Measurements from ENCODE around the gene P4HTM.

P4HTM gene

GRCh38 chr3:49020330-49021212, 30.5 kb downstream of the P4HTM start:
- Mint-ChIP-seq H3K36me3 (peaks cover 13% of the 10 kb centered on the region), H3K4me3 (peak overlapping the region; percentile 99), H3K27ac (peak overlapping the region; percentile 98), H3K27me3 (no peaks in the 10 kb centered on the region), H3K9me3 (no peaks in the 10 kb centered on the region), H3K4me1 (peaks cover 23% of the 10 kb centered on the region)
- ATAC-seq (ENCODE audit: low read depth), result no peak
- DNase-seq (ENCODE audit: low spot score in 2 of 2), result peak in 1 of 2 donors; percentile 51

GRCh38 chr3:49021213-49021812, 31.3 kb downstream of the P4HTM start:
- Mint-ChIP-seq H3K27ac (peak overlapping the region; percentile 98), H3K27me3 (no peaks in the 10 kb centered on the region), H3K4me3 (peak overlapping the region; percentile 99), H3K9me3 (no peaks in the 10 kb centered on the region), H3K4me1 (peaks cover 29% of the 10 kb centered on the region), H3K36me3 (peaks cover 15% of the 10 kb centered on the region)
- ATAC-seq (ENCODE audit: low read depth), result peak; percentile 69
- peak; percentile 97 to 98 for DNase-seq (ENCODE audit: low spot score in 2 of 2)

- peaks cover 30% of the 10 kb centered on the region for H3K4me1 Mint-ChIP-seq
Observed at GRCh38 chr3:49021813-49022687, 32.0 kb downstream of the P4HTM start, which contains the start of gene NDUFAF3. Gene NDUFAF3 (plus strand): TSS chr3:49022121. CDS start chr3:49022145, 24 bp downstream.

GRCh38 chr3:49022688-49023171, 32.7 kb downstream of the P4HTM start:
- DNase-seq (ENCODE audit: low spot score in 2 of 2), result no peak

More at GRCh38 chr3:49021813-49022687, 32.0 kb downstream of the P4HTM start, which contains the start of gene NDUFAF3:
- peak; percentile 71 for ATAC-seq (ENCODE audit: low read depth)
- Mint-ChIP-seq H3K27ac (peak within 1 kb of the TSS; percentile 98), H3K36me3 (peaks cover 18% of the 10 kb centered on the region), H3K27me3 (no peaks in the 10 kb centered on the region), H3K4me3 (peak within 1 kb of the TSS; percentile 99), H3K9me3 (no peaks in the 10 kb centered on the region)
- DNase-seq (ENCODE audit: low spot score in 2 of 2), result peak in 1 of 2 donors; percentile 97

GRCh38 chr3:49023775-49024174, 33.7 kb downstream of the P4HTM start:
- Mint-ChIP-seq H3K36me3 (peaks cover 18% of the 10 kb centered on the region), H3K4me1 (peaks cover 34% of the 10 kb centered on the region), H3K27ac (no peak overlapping the region), H3K9me3 (no peaks in the 10 kb centered on the region), H3K4me3 (peak overlapping the region; percentile 50), H3K27me3 (no peaks in the 10 kb centered on the region)
- DNase-seq (ENCODE audit: low spot score in 2 of 2) (no peak), ATAC-seq (ENCODE audit: low read depth) (no peak)

More at GRCh38 chr3:49022688-49023171, 32.7 kb downstream of the P4HTM start:
- Mint-ChIP-seq H3K27me3 (no peaks in the 10 kb centered on the region), H3K4me3 (peak overlapping the region; percentile 99), H3K27ac (peak overlapping the region; percentile 98), H3K4me1 (peaks cover 28% of the 10 kb centered on the region), H3K9me3 (no peaks in the 10 kb centered on the region), H3K36me3 (peaks cover 18% of the 10 kb centered on the region)
- ATAC-seq (ENCODE audit: low read depth), result no peak

GRCh38 chr3:49024449-49024848, 34.4 kb downstream of the P4HTM start:
- Mint-ChIP-seq H3K9me3 (no peaks in the 10 kb centered on the region), H3K4me1 (peaks cover 38% of the 10 kb centered on the region), H3K36me3 (peaks cover 18% of the 10 kb centered on the region), H3K27me3 (no peaks in the 10 kb centered on the region), H3K27ac (no peak overlapping the region), H3K4me3 (no peak overlapping the region)
- DNase-seq (ENCODE audit: low spot score in 2 of 2) (no peak), ATAC-seq (ENCODE audit: low read depth) (no peak)

GRCh38 chr3:49025005-49025792, 35.2 kb downstream of the P4HTM start:
- DNase-seq (ENCODE audit: low spot score in 2 of 2) (no peak), ATAC-seq (ENCODE audit: low read depth) (no peak)
- no peaks in the 10 kb centered on the region for H3K27me3 Mint-ChIP-seq
- H3K4me1 Mint-ChIP-seq, result peaks cover 35% of the 10 kb centered on the region
- peaks cover 18% of the 10 kb centered on the region for H3K36me3 Mint-ChIP-seq
- peak overlapping the region; percentile 27 for H3K4me3 Mint-ChIP-seq
- peak overlapping the region; percentile 89 for H3K27ac Mint-ChIP-seq
- no peaks in the 10 kb centered on the region for H3K9me3 Mint-ChIP-seq

- H3K36me3 Mint-ChIP-seq, result peaks cover 18% of the 10 kb centered on the region
- H3K4me1 Mint-ChIP-seq, result peaks cover 33% of the 10 kb centered on the region
- H3K9me3 Mint-ChIP-seq, result no peaks in the 10 kb centered on the region
- no peaks in the 10 kb centered on the region for H3K27me3 Mint-ChIP-seq
- H3K4me3 Mint-ChIP-seq, result no peak overlapping the region
- peak overlapping the region; percentile 89 for H3K27ac Mint-ChIP-seq
- no peak for DNase-seq (ENCODE audit: low spot score in 2 of 2)
- ATAC-seq (ENCODE audit: low read depth), result no peak
Observed at GRCh38 chr3:49025793-49026520, 35.9 kb downstream of the P4HTM start.

- DNase-seq (ENCODE audit: low spot score in 2 of 2) (no peak), ATAC-seq (ENCODE audit: low read depth) (no peak)
- H3K36me3 Mint-ChIP-seq, result peaks cover 21% of the 10 kb centered on the region
- H3K4me1 Mint-ChIP-seq, result peaks cover 33% of the 10 kb centered on the region
- no peak overlapping the region for H3K4me3 Mint-ChIP-seq
- H3K27me3 Mint-ChIP-seq, result no peaks in the 10 kb centered on the region
- no peaks in the 10 kb centered on the region for H3K9me3 Mint-ChIP-seq
- H3K27ac Mint-ChIP-seq, result peak overlapping the region; percentile 58
Observed at GRCh38 chr3:49026536-49026935, 36.5 kb downstream of the P4HTM start.

- Mint-ChIP-seq H3K36me3 (peaks cover 27% of the 10 kb centered on the region), H3K27me3 (no peaks in the 10 kb centered on the region), H3K27ac (peak overlapping the region; percentile 64), H3K4me3 (no peak overlapping the region), H3K4me1 (peaks cover 33% of the 10 kb centered on the region), H3K9me3 (no peaks in the 10 kb centered on the region)
- no peak for DNase-seq (ENCODE audit: low spot score in 2 of 2)
- ATAC-seq (ENCODE audit: low read depth), result no peak
Observed at GRCh38 chr3:49027634-49028033, 37.6 kb downstream of the P4HTM start.

GRCh38 chr3:49028298-49028672, 38.2 kb downstream of the P4HTM start:
- Mint-ChIP-seq H3K27ac (peak overlapping the region; percentile 96), H3K27me3 (no peaks in the 10 kb centered on the region), H3K4me1 (peaks cover 29% of the 10 kb centered on the region), H3K9me3 (no peaks in the 10 kb centered on the region), H3K36me3 (peaks cover 30% of the 10 kb centered on the region), H3K4me3 (peak overlapping the region; percentile 91)
- ATAC-seq (ENCODE audit: low read depth), result no peak
- DNase-seq (ENCODE audit: low spot score in 2 of 2), result no peak

- peaks cover 27% of the 10 kb centered on the region for H3K36me3 Mint-ChIP-seq
- H3K27me3 Mint-ChIP-seq, result no peaks in the 10 kb centered on the region
- H3K27ac Mint-ChIP-seq, result peak within 1 kb of the TSS; percentile 96
- peak; percentile 96 for ATAC-seq (ENCODE audit: low read depth)
- peaks cover 28% of the 10 kb centered on the region for H3K4me1 Mint-ChIP-seq
- no peaks in the 10 kb centered on the region for H3K9me3 Mint-ChIP-seq
- H3K4me3 Mint-ChIP-seq, result peak within 1 kb of the TSS; percentile 91
- peak; percentile 87 to 89 for DNase-seq (ENCODE audit: low spot score in 2 of 2)
Observed at GRCh38 chr3:49028673-49029562, 38.9 kb downstream of the P4HTM start, which contains the start of gene IMPDH2. Gene IMPDH2 (minus strand): TSS chr3:49029398. CDS start chr3:49029350, 48 bp downstream.
